ENCODE results near the gene RBBP8NL. TPM values are rescaled to one million over a fixed set of nuclear protein-coding genes. Genes with fewer than 3 reads are reported as not detected.

The RBBP8NL gene
- total RNA-seq, 1 experiment from 2014 or later = 0.28 TPM

DNA sequence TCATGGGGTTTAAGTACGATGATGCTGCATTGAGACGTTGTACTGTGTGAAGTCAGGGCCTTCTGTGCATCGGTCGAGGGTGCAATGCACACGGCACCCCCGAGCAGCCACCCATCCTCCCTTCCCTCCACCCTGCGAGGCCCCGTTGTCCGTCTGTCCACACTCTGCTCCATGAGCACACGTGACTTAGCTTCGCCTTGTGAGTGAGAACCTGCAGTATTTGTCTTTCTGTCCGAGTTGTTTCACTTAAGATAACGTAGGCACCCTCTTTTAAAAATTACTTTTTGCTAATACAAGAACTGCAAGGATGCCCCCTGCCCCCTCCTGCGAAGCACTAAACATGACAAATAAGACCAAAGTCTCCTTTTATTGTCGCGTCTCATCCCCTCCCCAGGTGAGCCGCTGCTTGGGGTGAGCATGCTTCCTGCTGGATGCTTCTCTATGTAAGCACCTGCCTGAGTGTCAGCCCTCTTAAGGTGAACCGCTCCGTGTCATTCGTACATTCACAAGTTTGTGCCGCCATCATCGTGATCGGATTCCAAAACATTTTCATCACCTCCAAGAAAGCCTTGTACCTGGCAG, 3.6 kb upstream of the RBBP8NL start:
- H2BK12ac ChIP-seq (ENCODE audit: insufficient read length, low read depth, low read length) = no peak overlapping the region
- Mint-ChIP-seq H3K27me3 (ENCODE audit: low read depth) (peaks cover 39% of the 10 kb centered on the region), H3K4me3 (peak overlapping the region in 1 of 2 experiments; percentile 46; a peak in 1 of 5 replicates), H3K9me3 (no peaks in the 10 kb centered on the region), H3K4me1 (peaks cover 21 to 47% of the 10 kb centered on the region in 2 experiments), H3K27ac (no peak overlapping the region), H3K36me3 (ENCODE audit: insufficient read depth in 1 of 3, low read depth in 3 of 3) (no peaks in the 10 kb centered on the region)
- H4K8ac ChIP-seq (replicated peaks; ENCODE audit: insufficient read length, low read depth, low read length) = no peak overlapping the region
- no peak for DNase-seq
- TF ChIP-seq, protein P1, sequence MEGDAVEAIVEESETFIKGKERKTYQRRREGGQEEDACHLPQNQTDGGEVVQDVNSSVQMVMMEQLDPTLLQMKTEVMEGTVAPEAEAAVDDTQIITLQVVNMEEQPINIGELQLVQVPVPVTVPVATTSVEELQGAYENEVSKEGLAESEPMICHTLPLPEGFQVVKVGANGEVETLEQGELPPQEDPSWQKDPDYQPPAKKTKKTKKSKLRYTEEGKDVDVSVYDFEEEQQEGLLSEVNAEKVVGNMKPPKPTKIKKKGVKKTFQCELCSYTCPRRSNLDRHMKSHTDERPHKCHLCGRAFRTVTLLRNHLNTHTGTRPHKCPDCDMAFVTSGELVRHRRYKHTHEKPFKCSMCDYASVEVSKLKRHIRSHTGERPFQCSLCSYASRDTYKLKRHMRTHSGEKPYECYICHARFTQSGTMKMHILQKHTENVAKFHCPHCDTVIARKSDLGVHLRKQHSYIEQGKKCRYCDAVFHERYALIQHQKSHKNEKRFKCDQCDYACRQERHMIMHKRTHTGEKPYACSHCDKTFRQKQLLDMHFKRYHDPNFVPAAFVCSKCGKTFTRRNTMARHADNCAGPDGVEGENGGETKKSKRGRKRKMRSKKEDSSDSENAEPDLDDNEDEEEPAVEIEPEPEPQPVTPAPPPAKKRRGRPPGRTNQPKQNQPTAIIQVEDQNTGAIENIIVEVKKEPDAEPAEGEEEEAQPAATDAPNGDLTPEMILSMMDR (conservative IDR thresholded peaks at IDR 0.05) = no peak
- H3K14ac ChIP-seq (ENCODE audit: insufficient read depth, low read length) = no peak overlapping the region
- H4K91ac ChIP-seq (ENCODE audit: insufficient read length, low read depth, low read length) = no peak overlapping the region
- H4K20me1 ChIP-seq (ENCODE audit: control insufficient read depth, insufficient read depth, insufficient read length) = no peaks in the 10 kb centered on the region
- no peak overlapping the region for H3T11ph ChIP-seq (ENCODE audit: low read length)
- no peaks in the 10 kb centered on the region for H3K9me3 ChIP-seq (ENCODE audit: control insufficient read depth, low read depth, low read length)
- no peak overlapping the region for H3K27ac ChIP-seq (ENCODE audit: insufficient read length, low read depth, low read length)
- no peak overlapping the region for H3K18ac ChIP-seq (ENCODE audit: insufficient read length, low read depth, low read length)
- no peaks in the 10 kb centered on the region for H3K79me2 ChIP-seq (ENCODE audit: insufficient read depth, low read length)
- H3K9ac ChIP-seq (ENCODE audit: extremely low read depth, insufficient read length, low read length) = no peak overlapping the region
- H4K5ac ChIP-seq (ENCODE audit: insufficient read length, low read depth, low read length) = no peak overlapping the region
- no peaks in the 10 kb centered on the region for H3K27me3 ChIP-seq (ENCODE audit: insufficient read depth, low read length)
- H2BK20ac ChIP-seq (ENCODE audit: low read depth, low read length, poor library complexity, severe bottlenecking) = no peak overlapping the region
- H3K4ac ChIP-seq (ENCODE audit: low read depth, low read length) = no peak overlapping the region
- no CpG with 5 or more reads among the region's 23 CpGs for WGBS (ENCODE audit: extremely low coverage, insufficient read length, low lambda C conversion rate)
- no peak overlapping the region for H2BK5ac ChIP-seq (ENCODE audit: insufficient read length, low read length)
- H3K4me1 ChIP-seq (ENCODE audit: insufficient read depth, low read length) = peaks cover 3% of the 10 kb centered on the region; the same call in 1 of the 2 replicates
- no peak overlapping the region for H2BK120ac ChIP-seq (ENCODE audit: low read depth, low read length, poor library complexity, severe bottlenecking)
- H2BK15ac ChIP-seq (ENCODE audit: low read depth, low read length) = no peak overlapping the region
- H3K23me2 ChIP-seq (ENCODE audit: insufficient read length, low read depth, low read length, poor library complexity, severe bottlenecking) = no peaks in the 10 kb centered on the region
- H3K79me1 ChIP-seq (ENCODE audit: insufficient read depth, low read depth, low read length, poor library complexity, severe bottlenecking) = no peaks in the 10 kb centered on the region
- no peak overlapping the region for H3K4me2 ChIP-seq (ENCODE audit: insufficient read depth, insufficient read length, low read length)
- no peak overlapping the region for H3K56ac ChIP-seq (ENCODE audit: insufficient read length, low read depth, low read length)
- H2AK5ac ChIP-seq (ENCODE audit: insufficient read length, low read length) = no peak overlapping the region
- H2AFZ ChIP-seq (ENCODE audit: low read length) = no peak overlapping the region
- no peak overlapping the region for H3K23ac ChIP-seq (ENCODE audit: insufficient read length, low read depth, low read length)

All from H9 (cell line).